NOMO-1 (cell line): ENCODE data around the gene C3orf18.

ENCODE experiments used
- DNase-seq, 2 experiments: peaks; one replicate each; lab custom pipeline; 2025; ENCODE audit not compliant: unreplicated experiment in 2 of 2; lab: John Stamatoyannopoulos, UW

C3orf18 gene

GRCh38 chr3:50567386-50568167 lies at the start of gene C3orf18:
Gene C3orf18, minus strand, starts transcription at chr3:50567747. Its CDS starts 2,048 bp downstream, at chr3:50565699.
- peak; percentile 84 to 92 for DNase-seq

GRCh38 chr3:50616770-50617095 lies 49.2 kb upstream of the C3orf18 start:
- peak; percentile 90 to 96 for DNase-seq

- peak; percentile 86 to 88 for DNase-seq
These were observed 48.6 kb upstream of the C3orf18 start for GRCh38 chr3:50616003-50616769.

- DNase-seq: no peak
These were observed 47.6 kb upstream of the C3orf18 start for GRCh38 chr3:50615190-50615589.

GRCh38 chr3:50612970-50613846 lies 45.7 kb upstream of the C3orf18 start:
- DNase-seq: no peak

- no peak for DNase-seq
These were observed 44.8 kb upstream of the C3orf18 start for GRCh38 chr3:50612234-50612882.

- peak; percentile 97 to 98 for DNase-seq
These were observed 44.1 kb upstream of the C3orf18 start, which contains the start of gene CISH for GRCh38 chr3:50611464-50612233. Gene CISH, minus strand, starts transcription at chr3:50611774. Its CDS starts 124 bp downstream, at chr3:50611650.

- DNase-seq: no peak
These were observed 43.5 kb upstream of the C3orf18 start for GRCh38 chr3:50610992-50611463.

GRCh38 chr3:50610181-50610971 lies 42.8 kb upstream of the C3orf18 start:
- no peak for DNase-seq

- no peak for DNase-seq
These were observed 42.2 kb upstream of the C3orf18 start for GRCh38 chr3:50609763-50610085.

- no peak for DNase-seq
These were observed 41.7 kb upstream of the C3orf18 start for GRCh38 chr3:50609071-50609762.

- DNase-seq: no peak
These were observed 40.7 kb upstream of the C3orf18 start for GRCh38 chr3:50608278-50608677.

- no peak for DNase-seq
These were observed 39.9 kb upstream of the C3orf18 start for GRCh38 chr3:50607271-50608091.

GRCh38 chr3:50606596-50606995 lies 39.0 kb upstream of the C3orf18 start:
- DNase-seq: no peak

- no peak for DNase-seq
These were observed 38.4 kb upstream of the C3orf18 start for GRCh38 chr3:50605901-50606326.

- peak in 1 of 2 experiments; percentile 35 for DNase-seq
These were observed 37.4 kb upstream of the C3orf18 start for GRCh38 chr3:50604628-50605588.
